HEK293 (cell line): ENCODE measurements around the gene RELCH.

ENCODE experiments used
- GLI4 ChIP-seq: fragments of 450-650 bp; formaldehyde crosslinking; IDR thresholded peaks from 2 replicates; pipeline ENCODE4 v1.5.1; 2016; ENCODE audit warnings: missing biosample characterization, missing genetic modification characterization
- RBAK ChIP-seq: fragments of 450-650 bp; formaldehyde crosslinking; IDR thresholded peaks from 2 replicates; pipeline ENCODE4 v1.5.1; 2016; ENCODE audit warnings: missing biosample characterization, missing genetic modification characterization
- SETDB1 ChIP-seq: IDR thresholded peaks from one replicate; pipeline ENCODE4 v1.6.1; 2017; ENCODE audit warnings: mild to moderate bottlenecking, low read length, moderate library complexity, mixed read lengths; ENCODE audit not compliant: insufficient read length
- WT1 ChIP-seq: fragments of 450-650 bp; formaldehyde crosslinking; IDR thresholded peaks from 2 replicates; pipeline ENCODE4 v1.5.1; 2016; ENCODE audit warnings: missing biosample characterization, missing genetic modification characterization
- ZFP41 ChIP-seq: fragments of 450-650 bp; formaldehyde crosslinking; IDR thresholded peaks from 2 replicates; pipeline ENCODE4 v1.5.1; 2016; ENCODE audit warnings: missing biosample characterization, missing genetic modification characterization, borderline replicate concordance
- ZNF16 ChIP-seq: fragments of 450-650 bp; formaldehyde crosslinking; IDR thresholded peaks from 2 replicates; pipeline ENCODE4 v1.5.1; 2016; ENCODE audit warnings: low read depth, missing biosample characterization, missing genetic modification characterization
- ZNF214 ChIP-seq: fragments of 450-650 bp; formaldehyde crosslinking; IDR thresholded peaks from 2 replicates; pipeline ENCODE4 v1.5.1; 2017; ENCODE audit warnings: missing biosample characterization, mild to moderate bottlenecking, missing genetic modification characterization, borderline replicate concordance
- ZNF324 ChIP-seq: fragments of 450-650 bp; formaldehyde crosslinking; IDR thresholded peaks from 2 replicates; pipeline ENCODE4 v1.5.1; 2016; ENCODE audit warnings: missing biosample characterization, missing genetic modification characterization
- TF ChIP-seq, protein P1 (sequence below): fragments of 450-650 bp; formaldehyde crosslinking; IDR thresholded peaks from 2 replicates; pipeline ENCODE4 v1.5.1; 2016; ENCODE audit warnings: missing biosample characterization, missing genetic modification characterization, low read depth
- TF ChIP-seq, protein P2 (sequence below): fragments of 450-650 bp; formaldehyde crosslinking; IDR thresholded peaks from 2 replicates; pipeline ENCODE4 v1.5.1; 2016; ENCODE audit warnings: missing biosample characterization, missing genetic modification characterization
- TF ChIP-seq, protein P3 (sequence below): fragments of 450-650 bp; formaldehyde crosslinking; IDR thresholded peaks from 2 replicates; pipeline ENCODE4 v1.5.1; 2016; ENCODE audit warnings: missing biosample characterization, missing genetic modification characterization
- TF ChIP-seq, protein P4 (sequence below): fragments of 450-650 bp; formaldehyde crosslinking; IDR thresholded peaks from 2 replicates; pipeline ENCODE4 v1.5.1; 2017; ENCODE audit warnings: missing biosample characterization, missing genetic modification characterization

- TF ChIP-seq SETDB1 (no peak), WT1 (tag by site-specific recombination) (no peak), ZNF324 (tag by site-specific recombination) (no peak), GLI4 (no peak), ZFP41 (tag by site-specific recombination) (no peak), RBAK (tag by site-specific recombination) (no peak), ZNF214 (tag by site-specific recombination) (no peak), ZNF16 (tag by site-specific recombination) (no peak)
- TF ChIP-seq, protein P1, sequence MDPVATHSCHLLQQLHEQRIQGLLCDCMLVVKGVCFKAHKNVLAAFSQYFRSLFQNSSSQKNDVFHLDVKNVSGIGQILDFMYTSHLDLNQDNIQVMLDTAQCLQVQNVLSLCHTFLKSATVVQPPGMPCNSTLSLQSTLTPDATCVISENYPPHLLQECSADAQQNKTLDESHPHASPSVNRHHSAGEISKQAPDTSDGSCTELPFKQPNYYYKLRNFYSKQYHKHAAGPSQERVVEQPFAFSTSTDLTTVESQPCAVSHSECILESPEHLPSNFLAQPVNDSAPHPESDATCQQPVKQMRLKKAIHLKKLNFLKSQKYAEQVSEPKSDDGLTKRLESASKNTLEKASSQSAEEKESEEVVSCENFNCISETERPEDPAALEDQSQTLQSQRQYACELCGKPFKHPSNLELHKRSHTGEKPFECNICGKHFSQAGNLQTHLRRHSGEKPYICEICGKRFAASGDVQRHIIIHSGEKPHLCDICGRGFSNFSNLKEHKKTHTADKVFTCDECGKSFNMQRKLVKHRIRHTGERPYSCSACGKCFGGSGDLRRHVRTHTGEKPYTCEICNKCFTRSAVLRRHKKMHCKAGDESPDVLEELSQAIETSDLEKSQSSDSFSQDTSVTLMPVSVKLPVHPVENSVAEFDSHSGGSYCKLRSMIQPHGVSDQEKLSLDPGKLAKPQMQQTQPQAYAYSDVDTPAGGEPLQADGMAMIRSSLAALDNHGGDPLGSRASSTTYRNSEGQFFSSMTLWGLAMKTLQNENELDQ (tag by site-specific recombination), result no peak
- TF ChIP-seq, protein P2, sequence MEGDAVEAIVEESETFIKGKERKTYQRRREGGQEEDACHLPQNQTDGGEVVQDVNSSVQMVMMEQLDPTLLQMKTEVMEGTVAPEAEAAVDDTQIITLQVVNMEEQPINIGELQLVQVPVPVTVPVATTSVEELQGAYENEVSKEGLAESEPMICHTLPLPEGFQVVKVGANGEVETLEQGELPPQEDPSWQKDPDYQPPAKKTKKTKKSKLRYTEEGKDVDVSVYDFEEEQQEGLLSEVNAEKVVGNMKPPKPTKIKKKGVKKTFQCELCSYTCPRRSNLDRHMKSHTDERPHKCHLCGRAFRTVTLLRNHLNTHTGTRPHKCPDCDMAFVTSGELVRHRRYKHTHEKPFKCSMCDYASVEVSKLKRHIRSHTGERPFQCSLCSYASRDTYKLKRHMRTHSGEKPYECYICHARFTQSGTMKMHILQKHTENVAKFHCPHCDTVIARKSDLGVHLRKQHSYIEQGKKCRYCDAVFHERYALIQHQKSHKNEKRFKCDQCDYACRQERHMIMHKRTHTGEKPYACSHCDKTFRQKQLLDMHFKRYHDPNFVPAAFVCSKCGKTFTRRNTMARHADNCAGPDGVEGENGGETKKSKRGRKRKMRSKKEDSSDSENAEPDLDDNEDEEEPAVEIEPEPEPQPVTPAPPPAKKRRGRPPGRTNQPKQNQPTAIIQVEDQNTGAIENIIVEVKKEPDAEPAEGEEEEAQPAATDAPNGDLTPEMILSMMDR (tag by site-specific recombination), result no peak
- TF ChIP-seq, protein P3, sequence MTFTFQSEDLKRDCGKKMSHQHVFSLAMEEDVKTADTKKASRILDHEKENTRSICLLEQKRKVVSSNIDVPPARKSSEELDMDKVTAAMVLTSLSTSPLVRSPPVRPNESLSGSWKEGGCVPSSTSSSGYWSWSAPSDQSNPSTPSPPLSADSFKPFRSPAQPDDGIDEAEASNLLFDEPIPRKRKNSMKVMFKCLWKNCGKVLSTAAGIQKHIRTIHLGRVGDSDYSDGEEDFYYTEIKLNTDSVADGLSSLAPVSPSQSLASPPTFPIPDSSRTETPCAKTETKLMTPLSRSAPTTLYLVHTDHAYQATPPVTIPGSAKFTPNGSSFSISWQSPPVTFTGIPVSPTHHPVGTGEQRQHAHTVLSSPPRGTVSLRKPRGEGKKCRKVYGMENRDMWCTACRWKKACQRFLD (tag by site-specific recombination), result no peak
- TF ChIP-seq, protein P4, sequence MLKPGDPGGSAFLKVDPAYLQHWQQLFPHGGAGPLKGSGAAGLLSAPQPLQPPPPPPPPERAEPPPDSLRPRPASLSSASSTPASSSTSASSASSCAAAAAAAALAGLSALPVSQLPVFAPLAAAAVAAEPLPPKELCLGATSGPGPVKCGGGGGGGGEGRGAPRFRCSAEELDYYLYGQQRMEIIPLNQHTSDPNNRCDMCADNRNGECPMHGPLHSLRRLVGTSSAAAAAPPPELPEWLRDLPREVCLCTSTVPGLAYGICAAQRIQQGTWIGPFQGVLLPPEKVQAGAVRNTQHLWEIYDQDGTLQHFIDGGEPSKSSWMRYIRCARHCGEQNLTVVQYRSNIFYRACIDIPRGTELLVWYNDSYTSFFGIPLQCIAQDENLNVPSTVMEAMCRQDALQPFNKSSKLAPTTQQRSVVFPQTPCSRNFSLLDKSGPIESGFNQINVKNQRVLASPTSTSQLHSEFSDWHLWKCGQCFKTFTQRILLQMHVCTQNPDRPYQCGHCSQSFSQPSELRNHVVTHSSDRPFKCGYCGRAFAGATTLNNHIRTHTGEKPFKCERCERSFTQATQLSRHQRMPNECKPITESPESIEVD (tag by site-specific recombination), result no peak
These were observed 93.7 kb downstream of the RELCH start for GRCh38 chr18:62280786-62281185.
